Neutrophil (primary cell): ENCODE data around the gene CACNA2D3.
"Not testable (repeated sequence)": the region's sequence is repeated elsewhere in the genome, so short reads cannot be mapped to it uniquely, and the experiment has no call there.

ENCODE experiments used
- H3K27ac ChIP-seq: fragments of 200-600 bp; sonication (generic); 2 replicates; pipeline ENCODE4 v1.5.1; 2016; ENCODE audit warnings: mild to moderate bottlenecking, moderate library complexity
- H3K27me3 ChIP-seq: fragments of 200-600 bp; sonication (generic); 2 replicates; pipeline ENCODE4 v1.6.0; 2016; ENCODE audit warnings: mild to moderate bottlenecking
- H3K36me3 ChIP-seq: fragments of 200-600 bp; sonication (generic); 2 replicates; pipeline ENCODE4 v1.5.1; 2017
- H3K4me1 ChIP-seq, 2 experiments: fragments of 200-600 bp in 1 of 2; sonication (generic) in 1 of 2; 1 replicate in 1 of 2; 2 replicates in 1 of 2; pipeline versions ENCODE4 v1.5.1 to v1.6.1; 2013 to 2016; ENCODE audit warnings: low read depth in 1 of 2, low read length in 1 of 2, mild to moderate bottlenecking in 1 of 2, moderate library complexity in 1 of 2; ENCODE audit not compliant: control insufficient read depth in 1 of 2, insufficient read depth in 1 of 2
- H3K4me3 ChIP-seq, 2 experiments: fragments of 200-600 bp in 1 of 2; sonication (generic) in 1 of 2; 1 replicate in 1 of 2; 2 replicates in 1 of 2; pipeline ENCODE4 v1.5.1; 2013 to 2016; ENCODE audit warnings: low read depth in 1 of 2, low read length in 1 of 2, mild to moderate bottlenecking in 1 of 2, moderate library complexity in 1 of 2
- H3K9me3 ChIP-seq: fragments of 200-600 bp; sonication (generic); 2 replicates; pipeline ENCODE4 v1.5.1; 2016
- CTCF ChIP-seq: fragments of 200-600 bp; sonication (generic); IDR thresholded peaks from 2 replicates; pipeline ENCODE4 v1.5.1; 2016; ENCODE audit warnings: antibody characterized with exemption

CACNA2D3 gene

GRCh38 chr3:54967731-54968161 lies 845.4 kb downstream of the CACNA2D3 start:
- Histone ChIP-seq H3K27me3 (no peaks in the 10 kb centered on the region), H3K4me1 (peaks cover 0 to 46% of the 10 kb centered on the region in 2 experiments), H3K9me3 (no peaks in the 10 kb centered on the region), H3K4me3 (peak overlapping the region in 1 of 2 experiments; percentile 21), H3K27ac (peak overlapping the region; percentile 34), H3K36me3 (no peaks in the 10 kb centered on the region)
- TF ChIP-seq CTCF = no peak

- Histone ChIP-seq H3K4me3 (peak overlapping the region in 1 of 2 experiments; percentile 4), H3K36me3 (no peaks in the 10 kb centered on the region), H3K4me1 (peaks cover 0 to 44% of the 10 kb centered on the region in 2 experiments)
Measured at GRCh38 chr3:54968546-54969172, 846.3 kb downstream of the CACNA2D3 start.

GRCh38 chr3:54969652-54970051 lies 847.3 kb downstream of the CACNA2D3 start:
- H3K36me3 ChIP-seq = no peaks in the 10 kb centered on the region
- TF ChIP-seq CTCF = no peak
- no peak overlapping the region for H3K27ac ChIP-seq
- H3K27me3 ChIP-seq = no peaks in the 10 kb centered on the region
- peaks cover 0 to 38% of the 10 kb centered on the region in 2 experiments for H3K4me1 ChIP-seq
- H3K4me3 ChIP-seq = no peak overlapping the region
- no peaks in the 10 kb centered on the region for H3K9me3 ChIP-seq

More at GRCh38 chr3:54968546-54969172, 846.3 kb downstream of the CACNA2D3 start:
- no peaks in the 10 kb centered on the region for H3K27me3 ChIP-seq
- TF ChIP-seq CTCF = no peak
- no peak overlapping the region for H3K27ac ChIP-seq
- no peaks in the 10 kb centered on the region for H3K9me3 ChIP-seq

GRCh38 chr3:54970895-54971294 lies 848.5 kb downstream of the CACNA2D3 start:
- no peaks in the 10 kb centered on the region for H3K36me3 ChIP-seq
- no peak for TF ChIP-seq CTCF
- no peak overlapping the region for H3K27ac ChIP-seq
- peaks cover 0 to 30% of the 10 kb centered on the region in 2 experiments for H3K4me1 ChIP-seq
- H3K9me3 ChIP-seq = no peaks in the 10 kb centered on the region
- H3K27me3 ChIP-seq = no peaks in the 10 kb centered on the region
- H3K4me3 ChIP-seq = no peak overlapping the region

GRCh38 chr3:54977439-54977838 lies 855.1 kb downstream of the CACNA2D3 start:
- H3K36me3 ChIP-seq = no peaks in the 10 kb centered on the region
- H3K27ac ChIP-seq = no peak overlapping the region
- no peaks in the 10 kb centered on the region for H3K9me3 ChIP-seq
- no peaks in the 10 kb centered on the region for H3K4me1 ChIP-seq
- TF ChIP-seq CTCF = no peak
- H3K27me3 ChIP-seq = no peaks in the 10 kb centered on the region
- H3K4me3 ChIP-seq = no peak overlapping the region

- not testable (repeated sequence) for H3K27me3 ChIP-seq, H3K36me3 ChIP-seq, H3K4me3 ChIP-seq, H3K4me1 ChIP-seq, H3K27ac ChIP-seq, H3K9me3 ChIP-seq
Measured at GRCh38 chr3:54977946-54978345, 855.6 kb downstream of the CACNA2D3 start.
